H1 (cell line): ENCODE measurements around the gene APLN. TPM values are rescaled to one million over a fixed set of nuclear protein-coding genes. Genes with fewer than 3 reads are reported as not detected.

Source experiments
- CTCF ChIA-PET: fragments of 300-600 bp; sonication (Branson Sonifier 250); formaldehyde crosslinking; loops from one replicate; lab custom pipeline; 2021; ENCODE audit not compliant: partially characterized antibody; lab: Charles Lee
- POLR2A ChIA-PET: fragments of 300-600 bp; sonication (Branson Sonifier 250); formaldehyde crosslinking; loops from one replicate; lab custom pipeline; 2021; ENCODE audit warnings: inconsistent platforms; ENCODE audit not compliant: partially characterized antibody; lab: Charles Lee
- DNase-seq, 2 experiments: peaks; one replicate each; pipeline versions ENCODE4 v3.0.0 to v3.0.0-alpha.2; 2010 to 2022; ENCODE audit warnings: low spot score in 2 of 2, low read depth in 1 of 2, mixed read lengths in 1 of 2
- FAIRE-seq: peaks from 2 replicates; lab custom pipeline; 2011; peaks lifted over from hg19 to GRCh38; lab: Jason Lieb, UNC
- H2AFZ ChIP-seq: 2 replicates; pipeline ENCODE4 v1.8.1; 2012; ENCODE audit warnings: low read length, inconsistent platforms
- H2AK5ac ChIP-seq: 2 replicates; pipeline ENCODE4 v1.6.1; 2013; ENCODE audit warnings: low read depth, low read length
- H2BK120ac ChIP-seq: replicated peaks from 2 replicates; pipeline ENCODE3; 2013; ENCODE audit warnings: low read depth, low read length, inconsistent platforms
- H2BK12ac ChIP-seq: 2 replicates; pipeline ENCODE4 v1.6.1; 2013; ENCODE audit warnings: low read depth, low read length
- H2BK15ac ChIP-seq: 2 replicates; pipeline ENCODE4 v1.6.1; 2013; ENCODE audit warnings: low read length
- H2BK20ac ChIP-seq: 2 replicates; pipeline ENCODE4 v1.6.1; 2013; ENCODE audit warnings: low read length
- H2BK5ac ChIP-seq: 2 replicates; pipeline ENCODE4 v1.6.1; 2013; ENCODE audit warnings: low read depth, low read length
- H3K14ac ChIP-seq: 2 replicates; pipeline ENCODE4 v1.6.1; 2013; ENCODE audit warnings: inconsistent platforms; ENCODE audit not compliant: insufficient read length
- H3K18ac ChIP-seq: 2 replicates; pipeline ENCODE4 v1.6.1; 2013; ENCODE audit warnings: low read length; ENCODE audit errors: extremely low read depth
- H3K23ac ChIP-seq: 2 replicates; pipeline ENCODE4 v1.6.1; 2013; ENCODE audit warnings: inconsistent platforms; ENCODE audit not compliant: insufficient read length
- H3K23me2 ChIP-seq: 2 replicates; pipeline ENCODE4 v1.6.1; 2013; ENCODE audit warnings: low read depth, low read length
- H3K27ac ChIP-seq: 2 replicates; pipeline ENCODE4 v1.6.1; 2011; ENCODE audit warnings: low read depth, low read length, inconsistent platforms
- H3K27me3 ChIP-seq, 4 experiments: replicated peaks in 1 of 4; 1 replicate in 1 of 4; 2 replicates in 3 of 4; pipeline versions ENCODE4 v1.6.1 to v1.8.1; 2011 to 2013; ENCODE audit warnings: low read length in 3 of 4, mild to moderate bottlenecking in 3 of 4, inconsistent platforms in 2 of 4, mixed read lengths in 2 of 4, moderate library complexity in 1 of 4; ENCODE audit not compliant: control insufficient read depth in 3 of 4, insufficient read depth in 3 of 4; ENCODE audit errors: extremely low read depth in 1 of 4
- H3K36me3 ChIP-seq, 4 experiments: 2 replicates each; pipeline versions ENCODE4 v1.6.1 to v1.8.1; 2011 to 2013; ENCODE audit warnings: mild to moderate bottlenecking in 4 of 4, low read length in 3 of 4, moderate library complexity in 2 of 4, control low read depth in 1 of 4, inconsistent platforms in 1 of 4; ENCODE audit not compliant: insufficient read depth in 4 of 4, control insufficient read depth in 2 of 4
- H3K4ac ChIP-seq: replicated peaks from 2 replicates; pipeline ENCODE3; 2013; ENCODE audit warnings: low read length, low read depth, mixed read lengths, inconsistent platforms; ENCODE audit not compliant: insufficient read length
- H3K4me1 ChIP-seq, 4 experiments: replicated peaks in 1 of 4; 1 replicate in 1 of 4; 2 replicates in 3 of 4; pipeline versions ENCODE4 v1.6.1 to v1.8.1; 2011 to 2013; ENCODE audit warnings: low read length in 3 of 4, inconsistent platforms in 2 of 4, mixed read lengths in 1 of 4; ENCODE audit not compliant: insufficient read depth in 4 of 4, control insufficient read depth in 3 of 4
- H3K4me2 ChIP-seq, 2 experiments: 2 replicates each; pipeline versions ENCODE4 v1.6.1 to v1.8.1; 2011 to 2013; ENCODE audit warnings: low read depth in 2 of 2, low read length in 2 of 2, control low read depth in 1 of 2, inconsistent platforms in 1 of 2, mild to moderate bottlenecking in 1 of 2; ENCODE audit not compliant: insufficient read depth in 1 of 2
- H3K4me3 ChIP-seq, 4 experiments: fragments of 200-600, 300-600 bp in 1 of 4; sonication (generic), shearing (Covaris generic), sonication (Bioruptor Twin) in 1 of 4; 2 replicates each; pipeline versions ENCODE4 v1.5.1 to v1.8.1; 2011 to 2016; ENCODE audit warnings: low read length in 4 of 4, low read depth in 3 of 4, control low read depth in 2 of 4, inconsistent platforms in 2 of 4, mild to moderate bottlenecking in 2 of 4, mixed read lengths in 1 of 4, moderate library complexity in 1 of 4; ENCODE audit not compliant: insufficient read depth in 2 of 4; ENCODE audit errors: extremely low read depth in 1 of 4
- H3K56ac ChIP-seq: replicated peaks from 2 replicates; pipeline ENCODE3; 2013; ENCODE audit warnings: low read depth, mild to moderate bottlenecking, mixed read lengths, low read length, inconsistent platforms; ENCODE audit not compliant: insufficient read length
- H3K79me1 ChIP-seq: 2 replicates; pipeline ENCODE4 v1.6.1; 2013; ENCODE audit warnings: low read depth, low read length, control low read depth
- H3K79me2 ChIP-seq, 2 experiments: 2 replicates each; pipeline versions ENCODE4 v1.6.1 to v1.8.1; 2012 to 2013; ENCODE audit warnings: low read length in 2 of 2, mild to moderate bottlenecking in 2 of 2, inconsistent platforms in 1 of 2; ENCODE audit not compliant: insufficient read depth in 2 of 2, control insufficient read depth in 1 of 2
- H3K9ac ChIP-seq, 4 experiments: replicated peaks in 1 of 4; 1 replicate in 1 of 4; 2 replicates in 3 of 4; pipeline versions ENCODE4 v1.6.1 to v1.8.1; 2011 to 2013; ENCODE audit warnings: low read depth in 3 of 4, low read length in 3 of 4, control low read depth in 2 of 4, mild to moderate bottlenecking in 2 of 4, moderate library complexity in 2 of 4, inconsistent platforms in 1 of 4; ENCODE audit errors: extremely low read depth in 1 of 4
- H3K9me3 ChIP-seq, 2 experiments: 2 replicates each; pipeline versions ENCODE4 v1.6.1 to v1.8.1; 2012 to 2013; ENCODE audit warnings: mild to moderate bottlenecking in 2 of 2, moderate library complexity in 2 of 2, control low read depth in 1 of 2, inconsistent platforms in 1 of 2, low read depth in 1 of 2, low read length in 1 of 2, mixed read lengths in 1 of 2; ENCODE audit not compliant: insufficient read depth in 2 of 2
- H4K20me1 ChIP-seq, 2 experiments: replicated peaks in 1 of 2; 2 replicates each; pipeline versions ENCODE3 to v1.8.1; 2011 to 2013; ENCODE audit warnings: inconsistent platforms in 2 of 2, low read length in 2 of 2, mild to moderate bottlenecking in 1 of 2; ENCODE audit not compliant: insufficient read depth in 2 of 2, control insufficient read depth in 1 of 2
- H4K5ac ChIP-seq: 2 replicates; pipeline ENCODE4 v1.6.1; 2013; ENCODE audit warnings: low read length, low read depth, mixed read lengths, inconsistent platforms; ENCODE audit not compliant: insufficient read length
- H4K8ac ChIP-seq: 2 replicates; pipeline ENCODE4 v1.8.0; 2013; ENCODE audit warnings: mild to moderate bottlenecking, moderate library complexity, low read length, inconsistent platforms; ENCODE audit not compliant: insufficient read depth; ENCODE audit errors: extremely low read depth
- H4K91ac ChIP-seq: replicated peaks from 2 replicates; pipeline ENCODE3; 2013; ENCODE audit warnings: low read length, mixed read lengths, inconsistent platforms; ENCODE audit not compliant: insufficient read length
- EZH2 ChIP-seq: fragments of 200-600 bp; sonication (generic); IDR thresholded peaks from 2 replicates; pipeline ENCODE4 v1.7.1; 2012; ENCODE audit warnings: low read depth, mild to moderate bottlenecking, moderate library complexity, low read length, inconsistent platforms; ENCODE audit not compliant: severe bottlenecking
- RAD21 ChIP-seq, 2 experiments: IDR thresholded peaks in 1 of 2; conservative IDR thresholded peaks in 1 of 2; 2 replicates each; pipeline ENCODE4 v1.6.1; 2011; ENCODE audit warnings: low read depth in 2 of 2, low read length in 2 of 2, improper control_type of control experiment in 1 of 2, inconsistent platforms in 1 of 2, mild to moderate bottlenecking in 1 of 2, moderate library complexity in 1 of 2
- WGBS, 2 experiments: shearing (Covaris generic) in 1 of 2; methylation state at CpG; one replicate each; pipeline versions ENCODE4 v1.1.6 to v1.1.7; 2013 to 2015; ENCODE audit warnings: low lambda C conversion rate in 2 of 2, mixed read lengths in 2 of 2, inconsistent platforms in 1 of 2, low coverage in 1 of 2, missing lambda C conversion rate in 1 of 2; ENCODE audit not compliant: insufficient replicate concordance in 2 of 2, insufficient coverage in 1 of 2, insufficient read length in 1 of 2; ENCODE audit errors: extremely low coverage in 1 of 2, missing lambda C conversion rate in 1 of 2; 5-methylcytosine and 5-hydroxymethylcytosine counted together
- polyA plus RNA-seq, 7 experiments: library from polyadenylated mRNA; depleted of rRNA in 3 of 7; stranded (reverse) in 5 of 7; unstranded in 2 of 7; fragments of >200 nt in 5 of 7; fragments of 200-250 nt in 2 of 7; gene quantifications; 1 replicate in 5 of 7; 2 replicates in 1 of 7; 4 replicates in 1 of 7; pipeline versions ENCODE4 v1.2.1 to v1.2.3, GENCODE V29; 2011 to 2013; ENCODE audit warnings: missing spikeins in 2 of 7, mixed read lengths in 2 of 7
- total RNA-seq: library from RNA; stranded (reverse); fragmentation: NEBNext Ultra II Directional; extraction: Animal tissue kit (Norgen Biotek cat#: 25700); gene quantifications from 2 replicates; pipeline ENCODE4 v1.2.1, GENCODE V29; 2021

Gene APLN
- total and polyA plus RNA-seq, 2 of the 8 experiments (the other 6 are each of a cell fraction or from before 2014, with no cell fraction given), result 1.1 to 1.8 TPM

- Histone ChIP-seq H3K4me2 (peak overlapping the region; percentile 84 to 85), H3K27ac (no peak overlapping the region), H3K56ac (no peak overlapping the region), H3K79me1 (no peaks in the 10 kb centered on the region), H4K8ac (no peak overlapping the region), H3K27me3 (peaks cover 14 to 53% (median 36%) of the 10 kb centered on the region in 4 experiments), H2BK20ac (no peak overlapping the region), H4K5ac (no peak overlapping the region), H3K36me3 (no peaks in the 10 kb centered on the region), H2BK12ac (no peak overlapping the region), H3K4ac (no peak overlapping the region), H3K23me2 (peaks cover 6% of the 10 kb centered on the region; the same call in 1 of the 2 replicates), H2BK5ac (no peak overlapping the region), H2AK5ac (no peak overlapping the region), H3K4me3 (peak overlapping the region in 1 of 4 experiments; percentile 64; a peak in 2 of 8 replicates), H3K4me1 (peaks cover 3 to 12% (median 6%) of the 10 kb centered on the region in 4 experiments; a peak in 6 of 7 replicates), H3K9ac (no peak overlapping the region), H2BK15ac (no peak overlapping the region), H3K9me3 (peaks cover 0 to 3% of the 10 kb centered on the region in 2 experiments; a peak in 1 of 4 replicates), H4K91ac (no peak overlapping the region), H3K14ac (no peak overlapping the region), H3K79me2 (no peaks in the 10 kb centered on the region), H4K20me1 (no peaks in the 10 kb centered on the region), H2BK120ac (no peak overlapping the region), H3K18ac (no peak overlapping the region), H3K23ac (no peak overlapping the region), H2AFZ (no peak overlapping the region)
- ChIA-PET POLR2A (interaction anchor here (1.3 to 2.0 kb wide), 2 partner anchors 33 to 41 kb away, joined by 6 to 8 read pairs; no protein-coding TSS in a partner anchor), CTCF (interaction anchor here (0.7 to 5.2 kb wide), 17 partner anchors 9 to 191 kb away, joined by 3 to 36 read pairs (median 4); no protein-coding TSS in a partner anchor)
- WGBS, 2 experiments, result 51% methylated on average over 9 of the region's 11 CpGs; no CpG with 5 or more reads in 1 of the 2 experiments
- DNase-seq, result no peak
- no peak for FAIRE-seq
- TF ChIP-seq RAD21 (IDR thresholded peaks at IDR 0.05 in 1 of 2, conservative IDR thresholded peaks at IDR 0.05 in 1 of 2; ENCODE audit: low read depth in 2 of 2, low read length in 2 of 2) (peak in 1 of 2 experiments; percentile 15; a peak in 1 of 4 replicates), EZH2 (no peak)
Observed at GRCh38 chrX:129655547-129656249, 942 bp upstream of the APLN start.
